ENCODE measurements around the gene HARBI1. TPM values are rescaled to one million over a fixed set of nuclear protein-coding genes. Genes with fewer than 3 reads are reported as not detected.
"Not testable (repeated sequence)": the region's sequence is repeated elsewhere in the genome, so short reads cannot be mapped to it uniquely, and the experiment has no call there.

The HARBI1 gene
- total RNA-seq, 2 experiments from 2014 or later: 2.8 to 3.1 TPM

GRCh38 chr11:46588915-46589314 lies 28.1 kb downstream of the HARBI1 start:
- CTCF ChIA-PET: interaction anchor here (0.6 to 0.7 kb wide), 3 partner anchors 40 to 920 kb away, joined by 3 to 6 read pairs (median 3); no protein-coding TSS in a partner anchor
- no peaks in the 10 kb centered on the region for H3K27me3 Mint-ChIP-seq (ENCODE audit: low read depth)
- DNase-seq: no peak
- H3K4me1 Mint-ChIP-seq (ENCODE audit: low read depth): peaks cover 40% of the 10 kb centered on the region
- intact Hi-C loops (cut with micrococcal nuclease): no loop called here
- no peak overlapping the region for H3K4me3 Mint-ChIP-seq
- H3K27ac Mint-ChIP-seq: no peak overlapping the region
- H3K36me3 Mint-ChIP-seq (ENCODE audit: low read depth): peaks cover 7% of the 10 kb centered on the region
- H3K9me3 Mint-ChIP-seq: no peaks in the 10 kb centered on the region

GRCh38 chr11:46588131-46588530 lies 28.9 kb downstream of the HARBI1 start:
- DNase-seq: no peak
- CTCF ChIA-PET: no interaction called here
- Mint-ChIP-seq H3K27ac (no peak overlapping the region), H3K27me3 (ENCODE audit: low read depth) (no peaks in the 10 kb centered on the region), H3K4me3 (no peak overlapping the region), H3K36me3 (ENCODE audit: low read depth) (peaks cover 7% of the 10 kb centered on the region), H3K4me1 (ENCODE audit: low read depth) (peaks cover 40% of the 10 kb centered on the region), H3K9me3 (no peaks in the 10 kb centered on the region)
- intact Hi-C loops (cut with micrococcal nuclease): no loop called here

- DNase-seq; H3K9me3 Mint-ChIP-seq; CTCF ChIA-PET; H3K27ac Mint-ChIP-seq; intact Hi-C loops (cut with micrococcal nuclease); H3K4me3 Mint-ChIP-seq; H3K27me3 Mint-ChIP-seq (ENCODE audit: low read depth): not testable (repeated sequence)
- Mint-ChIP-seq H3K4me1 (ENCODE audit: low read depth) (peaks cover 25% of the 10 kb centered on the region), H3K36me3 (ENCODE audit: low read depth) (peaks cover 12% of the 10 kb centered on the region)
Measured at GRCh38 chr11:46583513-46583912, 33.5 kb downstream of the HARBI1 start.

GRCh38 chr11:46582588-46582987 lies 34.4 kb downstream of the HARBI1 start:
- Mint-ChIP-seq H3K36me3 (ENCODE audit: low read depth) (peaks cover 11% of the 10 kb centered on the region), H3K9me3 (peaks cover 4% of the 10 kb centered on the region), H3K27ac (no peak overlapping the region), H3K4me1 (ENCODE audit: low read depth) (peaks cover 19% of the 10 kb centered on the region), H3K4me3 (no peak overlapping the region), H3K27me3 (ENCODE audit: low read depth) (no peaks in the 10 kb centered on the region)
- CTCF ChIA-PET: no interaction called here
- intact Hi-C loops (cut with micrococcal nuclease): no loop called here
- DNase-seq: no peak

- intact Hi-C loops (cut with micrococcal nuclease): no loop called here
- no peak overlapping the region for H3K4me3 Mint-ChIP-seq
- peaks cover 11% of the 10 kb centered on the region for H3K36me3 Mint-ChIP-seq (ENCODE audit: low read depth)
- no peaks in the 10 kb centered on the region for H3K9me3 Mint-ChIP-seq
- H3K27ac Mint-ChIP-seq: no peak overlapping the region
- H3K27me3 Mint-ChIP-seq (ENCODE audit: low read depth): no peaks in the 10 kb centered on the region
- CTCF ChIA-PET: no interaction called here
- DNase-seq: no peak
- H3K4me1 Mint-ChIP-seq (ENCODE audit: low read depth): peaks cover 34% of the 10 kb centered on the region
Measured at GRCh38 chr11:46577058-46577457, 40.0 kb downstream of the HARBI1 start.

- CTCF ChIA-PET: no interaction called here
- H3K27ac Mint-ChIP-seq: peak overlapping the region; percentile 36
- H3K36me3 Mint-ChIP-seq (ENCODE audit: low read depth): peaks cover 10% of the 10 kb centered on the region
- no peaks in the 10 kb centered on the region for H3K27me3 Mint-ChIP-seq (ENCODE audit: low read depth)
- intact Hi-C loops (cut with micrococcal nuclease): no loop called here
- peaks cover 31% of the 10 kb centered on the region for H3K4me1 Mint-ChIP-seq (ENCODE audit: low read depth)
- H3K9me3 Mint-ChIP-seq: no peaks in the 10 kb centered on the region
- DNase-seq: no peak
- no peak overlapping the region for H3K4me3 Mint-ChIP-seq
Measured at GRCh38 chr11:46574656-46575055, 42.4 kb downstream of the HARBI1 start.

GRCh38 chr11:46570790-46571398 lies 46.1 kb downstream of the HARBI1 start:
- Mint-ChIP-seq H3K4me3 (no peak overlapping the region), H3K9me3 (no peaks in the 10 kb centered on the region), H3K4me1 (ENCODE audit: low read depth) (peaks cover 27% of the 10 kb centered on the region), H3K36me3 (ENCODE audit: low read depth) (peaks cover 8% of the 10 kb centered on the region), H3K27me3 (ENCODE audit: low read depth) (no peaks in the 10 kb centered on the region), H3K27ac (no peak overlapping the region)
- intact Hi-C loops (cut with micrococcal nuclease): no loop called here
- CTCF ChIA-PET: interaction anchor here (1.0 to 1.2 kb wide), 2 partner anchors 11 to 42 kb away, joined by 3 read pairs; no protein-coding TSS in a partner anchor
- DNase-seq: no peak

GRCh38 chr11:46565232-46565840 lies 51.7 kb downstream of the HARBI1 start:
- Mint-ChIP-seq H3K27ac (no peak overlapping the region), H3K9me3 (no peaks in the 10 kb centered on the region), H3K4me1 (ENCODE audit: low read depth) (peaks cover 33% of the 10 kb centered on the region), H3K36me3 (ENCODE audit: low read depth) (no peaks in the 10 kb centered on the region), H3K27me3 (ENCODE audit: low read depth) (no peaks in the 10 kb centered on the region), H3K4me3 (no peak overlapping the region)
- intact Hi-C loops (cut with micrococcal nuclease): no loop called here
- CTCF ChIA-PET: no interaction called here
- no peak for DNase-seq

GRCh38 chr11:46564459-46564858 lies 52.6 kb downstream of the HARBI1 start:
- DNase-seq: no peak
- Mint-ChIP-seq H3K27me3 (ENCODE audit: low read depth) (no peaks in the 10 kb centered on the region), H3K4me1 (ENCODE audit: low read depth) (peaks cover 39% of the 10 kb centered on the region), H3K9me3 (no peaks in the 10 kb centered on the region), H3K27ac (no peak overlapping the region), H3K36me3 (ENCODE audit: low read depth) (no peaks in the 10 kb centered on the region), H3K4me3 (no peak overlapping the region)
- intact Hi-C loops (cut with micrococcal nuclease): loop anchor here (1.0 kb wide), 1 partner anchor 53 kb away; the partner anchor contains the start of genes ATG13 and HARBI1
- CTCF ChIA-PET: no interaction called here

GRCh38 chr11:46562527-46562926 lies 54.5 kb downstream of the HARBI1 start:
- CTCF ChIA-PET: interaction anchor here (1.1 to 2.2 kb wide), 2 partner anchors 27 to 56 kb away, joined by 5 to 11 read pairs; no protein-coding TSS in a partner anchor
- Mint-ChIP-seq H3K4me3 (no peak overlapping the region), H3K36me3 (ENCODE audit: low read depth) (no peaks in the 10 kb centered on the region), H3K27ac (no peak overlapping the region), H3K9me3 (no peaks in the 10 kb centered on the region), H3K27me3 (ENCODE audit: low read depth) (no peaks in the 10 kb centered on the region), H3K4me1 (ENCODE audit: low read depth) (peaks cover 54% of the 10 kb centered on the region)
- no peak for DNase-seq
- intact Hi-C loops (cut with micrococcal nuclease): no loop called here

GRCh38 chr11:46560300-46560991 lies 56.6 kb downstream of the HARBI1 start:
- Mint-ChIP-seq H3K4me3 (peak overlapping the region; percentile 75), H3K27ac (peak overlapping the region; percentile 82), H3K4me1 (ENCODE audit: low read depth) (peaks cover 61% of the 10 kb centered on the region), H3K36me3 (ENCODE audit: low read depth) (no peaks in the 10 kb centered on the region), H3K27me3 (ENCODE audit: low read depth) (no peaks in the 10 kb centered on the region), H3K9me3 (no peaks in the 10 kb centered on the region)
- CTCF ChIA-PET: interaction anchor here (0.6 to 2.2 kb wide), 3 partner anchors 10 to 58 kb away, joined by 3 to 11 read pairs (median 3); no protein-coding TSS in a partner anchor
- intact Hi-C loops (cut with micrococcal nuclease): loop anchor here (1.0 kb wide), 2 partner anchors 33 to 57 kb away; partner anchors contain the start of genes ATG13 and HARBI1
- DNase-seq: peak; percentile 52

GRCh38 chr11:46559815-46560214 lies 57.2 kb downstream of the HARBI1 start:
- no peak for DNase-seq
- CTCF ChIA-PET: interaction anchor here (1.0 kb wide), 1 partner anchor 11 kb away, joined by 3 read pairs; no protein-coding TSS in a partner anchor
- Mint-ChIP-seq H3K36me3 (ENCODE audit: low read depth) (no peaks in the 10 kb centered on the region), H3K9me3 (no peaks in the 10 kb centered on the region), H3K4me1 (ENCODE audit: low read depth) (peaks cover 64% of the 10 kb centered on the region), H3K27me3 (ENCODE audit: low read depth) (no peaks in the 10 kb centered on the region), H3K4me3 (no peak overlapping the region), H3K27ac (peak overlapping the region; percentile 82)
- intact Hi-C loops (cut with micrococcal nuclease): loop anchor here (1.0 kb wide), 2 partner anchors 33 to 57 kb away; partner anchors contain the start of genes ATG13 and HARBI1

Data from activated naive CD4-positive, alpha-beta T cell treated with anti-CD3 and anti-CD28 coated beads for 36 hours (primary cell).